ENCODE measurements around the gene USP15.

- TF ChIP-seq ZNF112 (tag by site-specific recombination; IDR thresholded peaks at IDR 0.05), result no peak
- TF ChIP-seq ZNF549 (tag by site-specific recombination; IDR thresholded peaks at IDR 0.05), result no peak
- no peak for TF ChIP-seq TCF7L2 (IDR thresholded peaks at IDR 0.05; ENCODE audit: borderline replicate concordance, low read depth, low read length)
- no peak for TF ChIP-seq ZNF530 (tag by site-specific recombination; IDR thresholded peaks at IDR 0.05; ENCODE audit: low read depth)
- TF ChIP-seq CTCF (tag by site-specific recombination; IDR thresholded peaks at IDR 0.05), result no peak
- TF ChIP-seq, protein P1, sequence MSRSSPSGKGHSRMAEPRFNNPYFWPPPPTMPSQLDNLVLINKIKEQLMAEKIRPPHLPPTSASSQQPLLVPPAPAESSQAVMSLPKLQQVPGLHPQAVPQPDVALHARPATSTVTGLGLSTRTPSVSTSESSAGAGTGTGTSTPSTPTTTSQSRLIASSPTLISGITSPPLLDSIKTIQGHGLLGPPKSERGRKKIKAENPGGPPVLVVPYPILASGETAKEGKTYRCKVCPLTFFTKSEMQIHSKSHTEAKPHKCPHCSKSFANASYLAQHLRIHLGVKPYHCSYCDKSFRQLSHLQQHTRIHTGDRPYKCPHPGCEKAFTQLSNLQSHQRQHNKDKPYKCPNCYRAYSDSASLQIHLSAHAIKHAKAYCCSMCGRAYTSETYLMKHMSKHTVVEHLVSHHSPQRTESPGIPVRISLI (tag by site-specific recombination; IDR thresholded peaks at IDR 0.05), result no peak
These were observed 175.9 kb downstream of the USP15 start for GRCh38 chr12:62436164-62436503.
